Hepatocyte (in vitro differentiated cells): Measurements from ENCODE around the gene HNF1B.

Source experiments
- EZH2 ChIP-seq: fragments of 200-600 bp; sonication (generic); IDR thresholded peaks from 2 replicates; pipeline ENCODE4 v1.6.1; 2016; ENCODE audit warnings: antibody characterized with exemption, mild to moderate bottlenecking, borderline replicate concordance
- TF ChIP-seq, protein P1 (sequence below): fragments of 200-600 bp; sonication (generic); IDR thresholded peaks from 2 replicates; pipeline ENCODE4 v1.5.1; 2016; ENCODE audit warnings: antibody characterized with exemption, mild to moderate bottlenecking; ENCODE audit not compliant: poor library complexity

DNA sequence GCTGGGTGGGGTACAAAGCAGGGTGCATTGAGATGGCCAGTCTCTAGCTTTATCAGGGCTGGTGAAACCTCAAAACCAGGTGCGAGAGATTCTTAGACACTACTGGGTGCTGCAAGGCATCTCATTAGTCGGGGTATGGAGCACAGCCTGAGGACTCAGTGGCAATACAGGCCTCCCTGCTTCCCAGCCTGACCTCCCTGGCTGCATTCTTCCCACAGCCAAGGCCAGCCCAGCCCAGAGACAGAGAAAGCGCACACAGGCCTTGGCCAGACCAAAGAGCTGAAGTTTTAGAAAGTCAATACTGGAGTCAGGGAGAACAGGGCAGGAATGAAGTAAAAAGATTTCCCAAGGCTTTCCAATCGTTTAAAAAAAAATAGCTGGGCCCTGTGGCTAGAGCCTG lies 12.5 kb downstream of the HNF1B start:
- TF ChIP-seq, protein P1, sequence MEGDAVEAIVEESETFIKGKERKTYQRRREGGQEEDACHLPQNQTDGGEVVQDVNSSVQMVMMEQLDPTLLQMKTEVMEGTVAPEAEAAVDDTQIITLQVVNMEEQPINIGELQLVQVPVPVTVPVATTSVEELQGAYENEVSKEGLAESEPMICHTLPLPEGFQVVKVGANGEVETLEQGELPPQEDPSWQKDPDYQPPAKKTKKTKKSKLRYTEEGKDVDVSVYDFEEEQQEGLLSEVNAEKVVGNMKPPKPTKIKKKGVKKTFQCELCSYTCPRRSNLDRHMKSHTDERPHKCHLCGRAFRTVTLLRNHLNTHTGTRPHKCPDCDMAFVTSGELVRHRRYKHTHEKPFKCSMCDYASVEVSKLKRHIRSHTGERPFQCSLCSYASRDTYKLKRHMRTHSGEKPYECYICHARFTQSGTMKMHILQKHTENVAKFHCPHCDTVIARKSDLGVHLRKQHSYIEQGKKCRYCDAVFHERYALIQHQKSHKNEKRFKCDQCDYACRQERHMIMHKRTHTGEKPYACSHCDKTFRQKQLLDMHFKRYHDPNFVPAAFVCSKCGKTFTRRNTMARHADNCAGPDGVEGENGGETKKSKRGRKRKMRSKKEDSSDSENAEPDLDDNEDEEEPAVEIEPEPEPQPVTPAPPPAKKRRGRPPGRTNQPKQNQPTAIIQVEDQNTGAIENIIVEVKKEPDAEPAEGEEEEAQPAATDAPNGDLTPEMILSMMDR, result no peak
- TF ChIP-seq EZH2, result no peak
